H1 (cell line): ENCODE measurements around the gene PRKCZ. TPM values are rescaled to one million over a fixed set of nuclear protein-coding genes. Genes with fewer than 3 reads are reported as not detected.

Experiments used
- CTCF ChIA-PET: fragments of 300-600 bp; sonication (Branson Sonifier 250); formaldehyde crosslinking; loops from one replicate; lab custom pipeline; 2021; ENCODE audit not compliant: partially characterized antibody; lab: Charles Lee
- POLR2A ChIA-PET: fragments of 300-600 bp; sonication (Branson Sonifier 250); formaldehyde crosslinking; loops from one replicate; lab custom pipeline; 2021; ENCODE audit warnings: inconsistent platforms; ENCODE audit not compliant: partially characterized antibody; lab: Charles Lee
- DNase-seq, 2 experiments: peaks; one replicate each; pipeline versions ENCODE4 v3.0.0 to v3.0.0-alpha.2; 2010 to 2022; ENCODE audit warnings: low spot score in 2 of 2, low read depth in 1 of 2, mixed read lengths in 1 of 2
- FAIRE-seq: peaks from 2 replicates; lab custom pipeline; 2011; peaks lifted over from hg19 to GRCh38; lab: Jason Lieb, UNC
- H2AFZ ChIP-seq: 2 replicates; pipeline ENCODE4 v1.8.1; 2012; ENCODE audit warnings: low read length, inconsistent platforms
- H2AK5ac ChIP-seq: 2 replicates; pipeline ENCODE4 v1.6.1; 2013; ENCODE audit warnings: low read depth, low read length
- H2BK120ac ChIP-seq: replicated peaks from 2 replicates; pipeline ENCODE3; 2013; ENCODE audit warnings: low read depth, low read length, inconsistent platforms
- H2BK12ac ChIP-seq: 2 replicates; pipeline ENCODE4 v1.6.1; 2013; ENCODE audit warnings: low read depth, low read length
- H2BK15ac ChIP-seq: 2 replicates; pipeline ENCODE4 v1.6.1; 2013; ENCODE audit warnings: low read length
- H2BK20ac ChIP-seq: 2 replicates; pipeline ENCODE4 v1.6.1; 2013; ENCODE audit warnings: low read length
- H2BK5ac ChIP-seq: 2 replicates; pipeline ENCODE4 v1.6.1; 2013; ENCODE audit warnings: low read depth, low read length
- H3K14ac ChIP-seq: 2 replicates; pipeline ENCODE4 v1.6.1; 2013; ENCODE audit warnings: inconsistent platforms; ENCODE audit not compliant: insufficient read length
- H3K18ac ChIP-seq: 2 replicates; pipeline ENCODE4 v1.6.1; 2013; ENCODE audit warnings: low read length; ENCODE audit errors: extremely low read depth
- H3K23ac ChIP-seq: 2 replicates; pipeline ENCODE4 v1.6.1; 2013; ENCODE audit warnings: inconsistent platforms; ENCODE audit not compliant: insufficient read length
- H3K23me2 ChIP-seq: 2 replicates; pipeline ENCODE4 v1.6.1; 2013; ENCODE audit warnings: low read depth, low read length
- H3K27ac ChIP-seq: 2 replicates; pipeline ENCODE4 v1.6.1; 2011; ENCODE audit warnings: low read depth, low read length, inconsistent platforms
- H3K27me3 ChIP-seq, 4 experiments: replicated peaks in 1 of 4; 1 replicate in 1 of 4; 2 replicates in 3 of 4; pipeline versions ENCODE4 v1.6.1 to v1.8.1; 2011 to 2013; ENCODE audit warnings: low read length in 3 of 4, mild to moderate bottlenecking in 3 of 4, inconsistent platforms in 2 of 4, mixed read lengths in 2 of 4, moderate library complexity in 1 of 4; ENCODE audit not compliant: control insufficient read depth in 3 of 4, insufficient read depth in 3 of 4; ENCODE audit errors: extremely low read depth in 1 of 4
- H3K36me3 ChIP-seq, 4 experiments: 2 replicates each; pipeline versions ENCODE4 v1.6.1 to v1.8.1; 2011 to 2013; ENCODE audit warnings: mild to moderate bottlenecking in 4 of 4, low read length in 3 of 4, moderate library complexity in 2 of 4, control low read depth in 1 of 4, inconsistent platforms in 1 of 4; ENCODE audit not compliant: insufficient read depth in 4 of 4, control insufficient read depth in 2 of 4
- H3K4ac ChIP-seq: replicated peaks from 2 replicates; pipeline ENCODE3; 2013; ENCODE audit warnings: low read length, low read depth, mixed read lengths, inconsistent platforms; ENCODE audit not compliant: insufficient read length
- H3K4me1 ChIP-seq, 4 experiments: replicated peaks in 1 of 4; 1 replicate in 1 of 4; 2 replicates in 3 of 4; pipeline versions ENCODE4 v1.6.1 to v1.8.1; 2011 to 2013; ENCODE audit warnings: low read length in 3 of 4, inconsistent platforms in 2 of 4, mixed read lengths in 1 of 4; ENCODE audit not compliant: insufficient read depth in 4 of 4, control insufficient read depth in 3 of 4
- H3K4me2 ChIP-seq, 2 experiments: 2 replicates each; pipeline versions ENCODE4 v1.6.1 to v1.8.1; 2011 to 2013; ENCODE audit warnings: low read depth in 2 of 2, low read length in 2 of 2, control low read depth in 1 of 2, inconsistent platforms in 1 of 2, mild to moderate bottlenecking in 1 of 2; ENCODE audit not compliant: insufficient read depth in 1 of 2
- H3K4me3 ChIP-seq, 4 experiments: fragments of 200-600, 300-600 bp in 1 of 4; sonication (generic), shearing (Covaris generic), sonication (Bioruptor Twin) in 1 of 4; 2 replicates each; pipeline versions ENCODE4 v1.5.1 to v1.8.1; 2011 to 2016; ENCODE audit warnings: low read length in 4 of 4, low read depth in 3 of 4, control low read depth in 2 of 4, inconsistent platforms in 2 of 4, mild to moderate bottlenecking in 2 of 4, mixed read lengths in 1 of 4, moderate library complexity in 1 of 4; ENCODE audit not compliant: insufficient read depth in 2 of 4; ENCODE audit errors: extremely low read depth in 1 of 4
- H3K56ac ChIP-seq: replicated peaks from 2 replicates; pipeline ENCODE3; 2013; ENCODE audit warnings: low read depth, mild to moderate bottlenecking, mixed read lengths, low read length, inconsistent platforms; ENCODE audit not compliant: insufficient read length
- H3K79me1 ChIP-seq: 2 replicates; pipeline ENCODE4 v1.6.1; 2013; ENCODE audit warnings: low read depth, low read length, control low read depth
- H3K79me2 ChIP-seq, 2 experiments: 2 replicates each; pipeline versions ENCODE4 v1.6.1 to v1.8.1; 2012 to 2013; ENCODE audit warnings: low read length in 2 of 2, mild to moderate bottlenecking in 2 of 2, inconsistent platforms in 1 of 2; ENCODE audit not compliant: insufficient read depth in 2 of 2, control insufficient read depth in 1 of 2
- H3K9ac ChIP-seq, 4 experiments: replicated peaks in 1 of 4; 1 replicate in 1 of 4; 2 replicates in 3 of 4; pipeline versions ENCODE4 v1.6.1 to v1.8.1; 2011 to 2013; ENCODE audit warnings: low read depth in 3 of 4, low read length in 3 of 4, control low read depth in 2 of 4, mild to moderate bottlenecking in 2 of 4, moderate library complexity in 2 of 4, inconsistent platforms in 1 of 4; ENCODE audit errors: extremely low read depth in 1 of 4
- H3K9me3 ChIP-seq, 2 experiments: 2 replicates each; pipeline versions ENCODE4 v1.6.1 to v1.8.1; 2012 to 2013; ENCODE audit warnings: mild to moderate bottlenecking in 2 of 2, moderate library complexity in 2 of 2, control low read depth in 1 of 2, inconsistent platforms in 1 of 2, low read depth in 1 of 2, low read length in 1 of 2, mixed read lengths in 1 of 2; ENCODE audit not compliant: insufficient read depth in 2 of 2
- H4K20me1 ChIP-seq, 2 experiments: replicated peaks in 1 of 2; 2 replicates each; pipeline versions ENCODE3 to v1.8.1; 2011 to 2013; ENCODE audit warnings: inconsistent platforms in 2 of 2, low read length in 2 of 2, mild to moderate bottlenecking in 1 of 2; ENCODE audit not compliant: insufficient read depth in 2 of 2, control insufficient read depth in 1 of 2
- H4K5ac ChIP-seq: 2 replicates; pipeline ENCODE4 v1.6.1; 2013; ENCODE audit warnings: low read length, low read depth, mixed read lengths, inconsistent platforms; ENCODE audit not compliant: insufficient read length
- H4K8ac ChIP-seq: 2 replicates; pipeline ENCODE4 v1.8.0; 2013; ENCODE audit warnings: mild to moderate bottlenecking, moderate library complexity, low read length, inconsistent platforms; ENCODE audit not compliant: insufficient read depth; ENCODE audit errors: extremely low read depth
- H4K91ac ChIP-seq: replicated peaks from 2 replicates; pipeline ENCODE3; 2013; ENCODE audit warnings: low read length, mixed read lengths, inconsistent platforms; ENCODE audit not compliant: insufficient read length
- BACH1 ChIP-seq: IDR thresholded peaks from 2 replicates; pipeline ENCODE4 v1.6.1; 2012; ENCODE audit warnings: low read length, improper control_type of control experiment
- BRCA1 ChIP-seq: IDR thresholded peaks from 2 replicates; pipeline ENCODE4 v1.6.1; 2012; ENCODE audit warnings: low read depth, low read length, improper control_type of control experiment
- CBX8 ChIP-seq: fragments of 300-800, 300-1000 bp; sonication (generic); IDR thresholded peaks from 2 replicates; pipeline ENCODE4 v1.7.1; 2016; ENCODE audit warnings: low read depth, low read length, borderline replicate concordance
- CTBP2 ChIP-seq: IDR thresholded peaks from 2 replicates; pipeline ENCODE4 v1.7.0; 2011; ENCODE audit warnings: borderline replicate concordance, mild to moderate bottlenecking, moderate library complexity, mixed read lengths, low read length; ENCODE audit not compliant: insufficient read depth, insufficient read length
- EP300 ChIP-seq, 2 experiments: IDR thresholded peaks; 1 replicate in 1 of 2; 2 replicates in 1 of 2; pipeline ENCODE4 v1.6.1; 2011 to 2012; ENCODE audit warnings: low read depth in 2 of 2, low read length in 2 of 2, mild to moderate bottlenecking in 2 of 2, borderline replicate concordance in 1 of 2, inconsistent platforms in 1 of 2, moderate library complexity in 1 of 2
- FOSL1 ChIP-seq: IDR thresholded peaks from 2 replicates; pipeline ENCODE4 v1.6.1; 2011; ENCODE audit warnings: mild to moderate bottlenecking, low read depth, low read length, moderate library complexity; ENCODE audit not compliant: insufficient read depth
- JUND ChIP-seq: IDR thresholded peaks from 2 replicates; pipeline ENCODE4 v1.6.1; 2011; ENCODE audit warnings: mild to moderate bottlenecking, improper control_type of control experiment, low read length
- RBBP5 ChIP-seq: IDR thresholded peaks from 2 replicates; pipeline ENCODE4 v1.7.1; 2012; ENCODE audit warnings: low read depth, mild to moderate bottlenecking, inconsistent platforms, low read length, moderate library complexity, borderline replicate concordance
- RNF2 ChIP-seq: fragments of 200-900, 300-1000 bp; sonication (generic); IDR thresholded peaks from 2 replicates; pipeline ENCODE4 v1.7.1; 2016; ENCODE audit warnings: borderline replicate concordance, low read depth, mild to moderate bottlenecking, antibody characterized with exemption, low read length; ENCODE audit not compliant: poor library complexity, severe bottlenecking; ENCODE audit errors: missing control alignments
- RXRA ChIP-seq: IDR thresholded peaks from 2 replicates; pipeline ENCODE4 v1.6.1; 2011; ENCODE audit warnings: low read depth, mild to moderate bottlenecking, low read length, moderate library complexity; ENCODE audit not compliant: insufficient read depth
- TAF1 ChIP-seq: IDR thresholded peaks from 2 replicates; pipeline ENCODE4 v1.6.1; 2011; ENCODE audit warnings: mild to moderate bottlenecking, low read depth, low read length
- TAF7 ChIP-seq: optimal IDR thresholded peaks from 2 replicates; pipeline ENCODE3; 2011; ENCODE audit warnings: low read depth, mild to moderate bottlenecking, inconsistent platforms, low read length, moderate library complexity, borderline replicate concordance
- TBP ChIP-seq: IDR thresholded peaks from 2 replicates; pipeline ENCODE4 v1.6.1; 2011; ENCODE audit warnings: low read depth, low read length, improper control_type of control experiment
- WGBS, 2 experiments: shearing (Covaris generic) in 1 of 2; methylation state at CpG; one replicate each; pipeline versions ENCODE4 v1.1.6 to v1.1.7; 2013 to 2015; ENCODE audit warnings: low lambda C conversion rate in 2 of 2, mixed read lengths in 2 of 2, inconsistent platforms in 1 of 2, low coverage in 1 of 2, missing lambda C conversion rate in 1 of 2; ENCODE audit not compliant: insufficient replicate concordance in 2 of 2, insufficient coverage in 1 of 2, insufficient read length in 1 of 2; ENCODE audit errors: extremely low coverage in 1 of 2, missing lambda C conversion rate in 1 of 2; 5-methylcytosine and 5-hydroxymethylcytosine counted together
- polyA plus RNA-seq, 7 experiments: library from polyadenylated mRNA; depleted of rRNA in 3 of 7; stranded (reverse) in 5 of 7; unstranded in 2 of 7; fragments of >200 nt in 5 of 7; fragments of 200-250 nt in 2 of 7; gene quantifications; 1 replicate in 5 of 7; 2 replicates in 1 of 7; 4 replicates in 1 of 7; pipeline versions ENCODE4 v1.2.1 to v1.2.3, GENCODE V29; 2011 to 2013; ENCODE audit warnings: missing spikeins in 2 of 7, mixed read lengths in 2 of 7
- total RNA-seq: library from RNA; stranded (reverse); fragmentation: NEBNext Ultra II Directional; extraction: Animal tissue kit (Norgen Biotek cat#: 25700); gene quantifications from 2 replicates; pipeline ENCODE4 v1.2.1, GENCODE V29; 2021

The PRKCZ gene
- total and polyA plus RNA-seq, 2 of the 8 experiments (the other 6 are each of a cell fraction or from before 2014, with no cell fraction given), result 37.4 to 45.1 TPM

GRCh38 chr1:2224170-2224584 is 174.0 kb downstream of the PRKCZ start:
- DNase-seq, result no peak
- Histone ChIP-seq H2AK5ac (no peak overlapping the region), H2BK15ac (no peak overlapping the region), H2AFZ (no peak overlapping the region), H3K56ac (no peak overlapping the region), H3K36me3 (no peaks in the 10 kb centered on the region), H4K91ac (peak overlapping the region; percentile 54), H3K4me1 (peaks cover 0 to 10% (median 6%) of the 10 kb centered on the region in 4 experiments; a peak in 5 of 7 replicates), H3K23me2 (peaks cover 13% of the 10 kb centered on the region), H3K79me2 (peaks cover 5 to 6% of the 10 kb centered on the region in 2 experiments), H3K79me1 (no peaks in the 10 kb centered on the region), H2BK5ac (no peak overlapping the region), H2BK20ac (no peak overlapping the region), H3K18ac (no peak overlapping the region), H3K27me3 (no peaks in the 10 kb centered on the region), H3K27ac (no peak overlapping the region), H4K8ac (0 out of 2 replicates have a peak overlapping the region, but pooled peaks have one; percentile 68), H3K14ac (no peak overlapping the region), H3K9ac (no peak overlapping the region), H4K20me1 (peaks cover 4 to 5% of the 10 kb centered on the region in 2 experiments), H3K23ac (no peak overlapping the region), H2BK12ac (no peak overlapping the region), H3K4me3 (no peak overlapping the region), H3K4me2 (no peak overlapping the region), H2BK120ac (no peak overlapping the region), H3K4ac (no peak overlapping the region), H4K5ac (no peak overlapping the region), H3K9me3 (no peaks in the 10 kb centered on the region)
- POLR2A ChIA-PET, result interaction anchor here (0.6 to 1.6 kb wide), 4 partner anchors 8 to 135 kb away, joined by 3 to 6 read pairs (median 3); no protein-coding TSS in a partner anchor
- no peak for FAIRE-seq
- CTCF ChIA-PET, result interaction anchor here (0.7 to 3.2 kb wide), 7 partner anchors 14 to 98 kb away, joined by 3 to 13 read pairs (median 3); partner anchors contain the start of gene FAAP20
- 92% methylated on average over 7 of the region's 7 CpGs; no CpG with 5 or more reads in 1 of the 2 experiments for WGBS, 2 experiments
- TF ChIP-seq JUND, result no peak
- no peak for TF ChIP-seq BACH1
- TF ChIP-seq CBX8, result no peak
- TF ChIP-seq FOSL1, result no peak
- TF ChIP-seq TBP, result no peak
- TF ChIP-seq RXRA, result no peak
- TF ChIP-seq RBBP5, result no peak
- no peak for TF ChIP-seq TAF7
- TF ChIP-seq TAF1, result no peak
- no peak for TF ChIP-seq CTBP2
- TF ChIP-seq RNF2, result no peak
- TF ChIP-seq BRCA1, result no peak
- TF ChIP-seq EP300 (IDR thresholded peaks at IDR 0.05; ENCODE audit: borderline replicate concordance in 1 of 2, low read depth in 2 of 2, low read length in 2 of 2), result no peak
